Fibroblast of mammary gland (primary cell): ENCODE measurements around the gene OR51D1.

Experiments used
- DNase-seq: peaks from one replicate; pipeline ENCODE4 v3.0.0-alpha.2; 2010; ENCODE audit warnings: low read depth
- H3K4me3 ChIP-seq: 2 replicates; pipeline ENCODE4 v1.5.1; 2011; ENCODE audit warnings: low read depth, mild to moderate bottlenecking, low read length, moderate library complexity; ENCODE audit not compliant: control insufficient read depth
- TF ChIP-seq, protein P1 (sequence below): conservative IDR thresholded peaks from 2 replicates; pipeline ENCODE4 v1.5.1; 2011; ENCODE audit warnings: low read depth, low read length, inconsistent platforms; ENCODE audit not compliant: control insufficient read depth, insufficient read depth

The OR51D1 gene

DNA sequence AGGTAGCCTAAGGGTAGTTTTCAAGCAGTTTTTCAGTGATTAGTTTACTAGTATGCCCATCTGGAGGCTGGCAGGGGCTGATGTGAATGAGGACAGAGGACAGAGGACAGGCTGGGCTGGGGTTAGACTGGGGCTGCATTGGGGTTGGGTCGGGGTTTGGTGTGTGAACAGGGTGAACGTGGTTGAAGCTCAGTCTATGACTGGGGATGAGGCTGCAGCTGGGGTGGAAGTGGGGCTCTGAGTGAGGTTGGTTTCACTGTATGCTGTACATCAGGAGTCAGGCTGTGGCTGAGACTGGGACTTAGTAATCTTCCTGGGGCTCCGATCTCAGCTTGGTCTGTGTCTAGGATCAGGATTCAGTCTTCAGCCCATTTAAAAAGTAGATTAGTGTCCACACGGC is 7.0 kb downstream of the OR51D1 start:
- DNase-seq: no peak
- TF ChIP-seq, protein P1, sequence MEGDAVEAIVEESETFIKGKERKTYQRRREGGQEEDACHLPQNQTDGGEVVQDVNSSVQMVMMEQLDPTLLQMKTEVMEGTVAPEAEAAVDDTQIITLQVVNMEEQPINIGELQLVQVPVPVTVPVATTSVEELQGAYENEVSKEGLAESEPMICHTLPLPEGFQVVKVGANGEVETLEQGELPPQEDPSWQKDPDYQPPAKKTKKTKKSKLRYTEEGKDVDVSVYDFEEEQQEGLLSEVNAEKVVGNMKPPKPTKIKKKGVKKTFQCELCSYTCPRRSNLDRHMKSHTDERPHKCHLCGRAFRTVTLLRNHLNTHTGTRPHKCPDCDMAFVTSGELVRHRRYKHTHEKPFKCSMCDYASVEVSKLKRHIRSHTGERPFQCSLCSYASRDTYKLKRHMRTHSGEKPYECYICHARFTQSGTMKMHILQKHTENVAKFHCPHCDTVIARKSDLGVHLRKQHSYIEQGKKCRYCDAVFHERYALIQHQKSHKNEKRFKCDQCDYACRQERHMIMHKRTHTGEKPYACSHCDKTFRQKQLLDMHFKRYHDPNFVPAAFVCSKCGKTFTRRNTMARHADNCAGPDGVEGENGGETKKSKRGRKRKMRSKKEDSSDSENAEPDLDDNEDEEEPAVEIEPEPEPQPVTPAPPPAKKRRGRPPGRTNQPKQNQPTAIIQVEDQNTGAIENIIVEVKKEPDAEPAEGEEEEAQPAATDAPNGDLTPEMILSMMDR: no peak
- H3K4me3 ChIP-seq: no peak overlapping the region

DNA sequence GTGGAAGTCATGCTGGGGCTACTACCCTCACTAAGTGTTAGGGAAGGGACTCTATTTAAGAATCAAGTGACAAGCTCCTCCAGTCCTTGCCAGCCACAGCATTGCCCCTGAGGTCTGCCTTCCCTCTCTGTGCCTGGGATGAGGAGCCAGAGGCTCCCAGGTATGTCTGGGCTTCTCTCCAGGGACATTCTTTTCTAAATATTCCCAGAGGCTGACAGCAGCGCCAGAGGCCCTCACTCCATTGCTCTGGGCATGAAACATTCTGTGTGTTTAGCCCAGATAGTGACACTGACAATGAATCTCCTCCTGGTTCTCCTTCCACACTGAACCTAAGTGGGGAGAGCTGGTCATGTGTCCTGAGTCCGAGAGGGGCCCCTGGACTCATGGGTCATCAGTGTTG is 8.7 kb downstream of the OR51D1 start:
- TF ChIP-seq, protein P1: no peak
- no peak overlapping the region for H3K4me3 ChIP-seq
- DNase-seq: no peak

DNA sequence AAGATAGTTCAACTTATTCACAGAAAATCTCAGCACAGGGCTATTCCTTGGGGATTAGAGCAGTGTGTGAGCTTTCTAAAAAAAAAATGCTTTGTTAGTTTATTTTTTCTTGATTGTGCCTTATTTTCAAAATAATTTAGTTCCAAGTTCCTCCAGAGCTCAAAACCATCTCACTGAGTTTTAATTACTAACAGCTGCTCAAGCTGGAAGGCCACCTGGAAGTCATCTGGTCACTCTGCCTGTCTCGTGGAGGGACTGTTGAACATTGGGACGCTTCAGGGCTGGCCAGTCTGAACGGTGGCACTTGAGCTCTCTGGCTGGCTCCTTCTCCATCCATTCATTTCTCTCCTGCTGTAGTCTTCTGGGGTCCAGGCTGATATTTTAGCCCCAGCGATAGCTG is 10.5 kb downstream of the OR51D1 start:
- no peak overlapping the region for H3K4me3 ChIP-seq
- DNase-seq: no peak
- TF ChIP-seq, protein P1: no peak

DNA sequence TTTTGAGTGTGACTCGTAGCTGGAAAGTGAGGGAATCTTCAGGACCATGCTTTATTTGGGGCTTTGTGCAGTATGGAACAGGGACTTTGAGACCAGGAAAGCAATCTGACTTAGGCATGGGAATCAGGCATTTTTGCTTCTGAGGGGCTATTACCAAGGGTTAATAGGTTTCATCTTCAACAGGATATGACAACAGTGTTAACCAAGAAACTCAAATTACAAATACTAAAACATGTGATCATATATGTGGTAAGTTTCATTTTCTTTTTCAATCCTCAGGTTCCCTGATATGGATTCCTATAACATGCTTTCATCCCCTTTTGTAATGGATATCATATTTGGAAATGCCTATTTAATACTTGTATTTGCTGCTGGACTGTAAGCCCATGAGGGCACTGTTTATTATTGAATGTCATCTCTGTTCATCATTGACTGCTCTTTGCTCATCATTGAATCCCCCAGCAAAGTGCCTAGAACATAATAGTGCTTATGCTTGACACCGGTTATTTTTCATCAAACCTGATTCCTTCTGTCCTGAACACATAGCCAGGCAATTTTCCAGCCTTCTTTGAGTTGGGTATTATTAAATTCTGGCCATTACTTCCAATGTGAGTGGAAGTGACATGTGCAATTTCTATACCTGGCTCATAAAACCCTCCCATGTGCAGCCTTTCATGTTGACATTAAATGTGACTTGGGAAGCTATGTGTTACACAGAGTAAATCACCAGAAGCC is 17.5 kb downstream of the OR51D1 start:
- no peak overlapping the region for H3K4me3 ChIP-seq
- no peak for DNase-seq
- TF ChIP-seq, protein P1: no peak

DNA sequence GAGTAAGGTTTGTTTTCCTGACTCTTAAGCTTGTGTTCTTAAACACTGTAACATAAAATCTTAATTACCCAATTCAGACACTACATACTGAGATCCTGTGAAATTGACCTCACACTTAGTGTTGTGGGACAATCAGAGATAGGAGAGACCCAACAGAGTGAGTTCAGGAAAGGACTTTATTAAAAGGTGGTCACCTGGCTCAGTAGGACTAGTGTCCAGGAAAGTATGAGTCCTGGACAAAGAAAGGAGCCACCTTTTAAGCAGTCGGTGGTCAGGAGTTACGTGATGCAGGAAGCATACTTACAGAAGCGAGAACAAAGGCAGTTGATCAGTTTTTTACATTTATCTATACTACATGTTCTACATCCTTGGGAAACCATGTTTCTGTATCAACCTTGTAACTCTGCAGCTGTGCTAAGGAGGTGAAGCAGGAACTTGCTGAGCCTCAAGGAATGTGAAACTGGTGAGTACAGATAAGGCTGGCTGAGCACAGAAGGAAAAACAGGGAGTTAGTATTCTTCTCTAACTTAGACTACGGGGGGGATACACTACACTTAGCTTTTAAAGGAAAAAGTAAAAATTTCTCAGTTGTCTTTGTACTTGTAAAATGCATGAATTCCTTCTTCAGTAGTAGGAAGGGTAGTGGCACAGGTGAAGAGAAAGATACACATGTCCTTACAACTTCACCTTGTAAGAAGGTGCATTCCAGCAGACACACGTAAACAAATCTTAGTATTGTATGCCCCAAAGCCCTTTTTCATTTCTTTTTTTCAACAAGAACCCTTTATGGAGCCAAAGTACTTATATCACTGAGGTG is 21.6 kb downstream of the OR51D1 start:
- no peak overlapping the region for H3K4me3 ChIP-seq
- DNase-seq: no peak
- TF ChIP-seq, protein P1: no peak

DNA sequence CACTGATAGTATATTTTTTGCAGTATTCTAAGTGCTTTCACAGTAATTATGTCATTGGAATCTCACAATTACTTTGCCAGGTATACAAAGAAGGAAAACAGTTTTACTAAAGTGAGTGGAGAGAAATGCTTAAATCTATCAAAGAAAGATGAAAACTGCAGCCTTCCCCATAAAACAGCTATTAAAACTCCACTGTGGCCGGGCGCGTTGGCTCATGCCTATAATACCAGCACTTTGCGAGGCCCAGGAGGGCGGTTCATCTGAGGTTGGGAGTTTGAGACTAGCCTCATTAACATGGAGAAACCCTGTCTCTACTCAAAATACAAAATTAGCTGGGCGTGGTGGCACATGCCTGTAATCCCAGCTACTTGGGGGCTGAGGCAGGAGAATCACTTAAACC is 25.6 kb downstream of the OR51D1 start:
- no peak for DNase-seq
- H3K4me3 ChIP-seq: no peak overlapping the region
- TF ChIP-seq, protein P1: no peak
